ENCODE measurements around the gene ANGPTL2.

ANGPTL2 gene

DNA sequence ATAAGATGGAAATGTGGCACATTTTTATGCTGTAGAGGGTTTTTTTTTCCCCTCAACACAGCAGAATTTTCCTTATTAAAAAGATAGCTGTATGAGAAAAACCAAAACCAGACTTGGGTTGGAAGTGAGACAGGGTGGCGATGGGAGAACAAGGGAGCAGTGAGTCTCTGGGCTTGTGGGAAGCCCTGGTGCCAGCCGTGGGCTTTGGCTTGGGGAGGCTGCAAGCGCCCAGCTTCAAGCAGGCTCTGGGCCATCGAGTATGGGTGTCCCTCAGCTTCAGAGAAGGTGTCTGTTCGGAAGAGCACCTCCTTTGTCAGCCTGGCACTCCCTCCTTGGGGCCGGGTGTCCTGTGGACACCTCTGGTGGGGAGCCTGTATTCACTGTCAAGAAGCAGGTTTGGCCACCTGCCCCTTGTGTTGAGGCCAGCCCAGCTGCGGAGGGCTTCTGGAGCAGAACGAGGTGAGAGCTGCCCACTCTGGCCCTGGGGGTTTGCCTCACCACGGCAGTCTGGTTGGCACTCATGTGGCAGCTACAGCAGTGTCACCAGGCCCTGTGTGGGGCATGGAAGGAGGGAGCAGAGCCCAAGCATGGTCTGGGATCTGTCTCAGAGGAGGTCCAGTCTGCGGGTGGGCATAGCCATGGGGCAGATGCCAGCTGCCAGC, 37.6 kb upstream of the ANGPTL2 start:
- no peaks in the 10 kb centered on the region for H3K9me3 ChIP-seq
- peaks cover 16% of the 10 kb centered on the region for H3K27me3 ChIP-seq
- no peaks in the 10 kb centered on the region for H3K4me1 ChIP-seq (ENCODE audit: control insufficient read depth in 1 of 2, insufficient read depth in 1 of 2, low read depth in 1 of 2, low read length in 1 of 2)
- H3K27ac ChIP-seq, result no peak overlapping the region
- no peaks in the 10 kb centered on the region for H3K36me3 ChIP-seq
- TF ChIP-seq, protein P1, sequence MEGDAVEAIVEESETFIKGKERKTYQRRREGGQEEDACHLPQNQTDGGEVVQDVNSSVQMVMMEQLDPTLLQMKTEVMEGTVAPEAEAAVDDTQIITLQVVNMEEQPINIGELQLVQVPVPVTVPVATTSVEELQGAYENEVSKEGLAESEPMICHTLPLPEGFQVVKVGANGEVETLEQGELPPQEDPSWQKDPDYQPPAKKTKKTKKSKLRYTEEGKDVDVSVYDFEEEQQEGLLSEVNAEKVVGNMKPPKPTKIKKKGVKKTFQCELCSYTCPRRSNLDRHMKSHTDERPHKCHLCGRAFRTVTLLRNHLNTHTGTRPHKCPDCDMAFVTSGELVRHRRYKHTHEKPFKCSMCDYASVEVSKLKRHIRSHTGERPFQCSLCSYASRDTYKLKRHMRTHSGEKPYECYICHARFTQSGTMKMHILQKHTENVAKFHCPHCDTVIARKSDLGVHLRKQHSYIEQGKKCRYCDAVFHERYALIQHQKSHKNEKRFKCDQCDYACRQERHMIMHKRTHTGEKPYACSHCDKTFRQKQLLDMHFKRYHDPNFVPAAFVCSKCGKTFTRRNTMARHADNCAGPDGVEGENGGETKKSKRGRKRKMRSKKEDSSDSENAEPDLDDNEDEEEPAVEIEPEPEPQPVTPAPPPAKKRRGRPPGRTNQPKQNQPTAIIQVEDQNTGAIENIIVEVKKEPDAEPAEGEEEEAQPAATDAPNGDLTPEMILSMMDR (IDR thresholded peaks at IDR 0.05), result no peak
- no peak overlapping the region for H3K4me3 ChIP-seq (ENCODE audit: low read depth in 1 of 2, low read length in 1 of 2)

DNA sequence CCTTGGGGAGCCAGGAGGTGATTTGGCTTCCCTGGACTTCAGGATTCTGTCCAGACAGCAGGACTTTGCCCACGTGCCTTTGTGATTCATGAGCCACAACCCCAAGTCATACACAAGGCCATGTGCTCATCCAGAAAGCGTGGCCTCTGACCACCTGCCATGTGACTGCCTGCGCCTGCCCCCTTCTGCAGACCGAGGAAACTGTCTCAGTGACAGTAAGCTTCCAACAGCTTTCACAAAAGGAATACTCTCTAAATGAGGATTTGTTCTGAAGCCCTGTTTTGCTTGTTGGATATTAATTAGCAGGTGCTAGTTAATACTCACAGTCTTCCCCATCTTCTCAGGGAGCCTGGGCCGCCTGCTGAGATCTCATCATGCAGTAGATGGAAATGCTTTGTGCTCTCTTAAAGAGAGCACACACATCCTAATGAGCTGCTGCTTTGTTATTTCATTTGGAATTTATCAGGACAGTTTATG, 36.9 kb upstream of the ANGPTL2 start:
- TF ChIP-seq, protein P1 (IDR thresholded peaks at IDR 0.05), result no peak
- H3K27me3 ChIP-seq, result peaks cover 22% of the 10 kb centered on the region
- no peaks in the 10 kb centered on the region for H3K4me1 ChIP-seq (ENCODE audit: control insufficient read depth in 1 of 2, insufficient read depth in 1 of 2, low read depth in 1 of 2, low read length in 1 of 2)
- H3K9me3 ChIP-seq, result no peaks in the 10 kb centered on the region
- no peaks in the 10 kb centered on the region for H3K36me3 ChIP-seq
- H3K27ac ChIP-seq, result no peak overlapping the region
- no peak overlapping the region for H3K4me3 ChIP-seq (ENCODE audit: low read depth in 1 of 2, low read length in 1 of 2)

DNA sequence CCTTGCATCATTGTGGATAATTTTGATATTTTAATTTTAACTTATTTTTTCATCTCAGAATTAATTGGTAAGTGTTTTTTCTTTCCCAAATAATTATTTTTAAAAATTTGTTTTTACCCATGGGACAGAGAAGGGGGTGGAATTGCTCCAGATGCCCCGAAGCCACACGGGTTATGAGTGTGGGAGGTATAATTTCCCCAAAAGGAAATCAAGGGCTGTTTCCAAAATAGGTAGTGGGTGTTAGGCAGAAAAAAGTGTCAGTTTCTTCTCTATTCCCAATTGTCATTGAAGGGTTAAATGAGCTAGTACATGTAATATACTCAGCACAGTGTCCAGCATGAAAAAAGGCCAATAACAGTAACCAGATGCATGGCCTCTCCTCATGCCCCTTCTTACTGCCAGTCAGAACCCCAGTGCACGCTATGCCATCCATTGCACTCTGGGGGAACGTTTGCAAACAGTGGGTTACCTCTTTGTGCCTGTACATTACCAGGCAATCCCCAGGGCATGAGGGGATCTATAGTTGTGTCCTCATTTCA, 36.4 kb upstream of the ANGPTL2 start:
- Histone ChIP-seq H3K9me3 (no peaks in the 10 kb centered on the region), H3K27ac (no peak overlapping the region), H3K27me3 (peaks cover 22% of the 10 kb centered on the region), H3K36me3 (no peaks in the 10 kb centered on the region), H3K4me1 (ENCODE audit: control insufficient read depth in 1 of 2, insufficient read depth in 1 of 2, low read depth in 1 of 2, low read length in 1 of 2) (no peaks in the 10 kb centered on the region), H3K4me3 (ENCODE audit: low read depth in 1 of 2, low read length in 1 of 2) (no peak overlapping the region)
- TF ChIP-seq, protein P1 (IDR thresholded peaks at IDR 0.05), result no peak

DNA sequence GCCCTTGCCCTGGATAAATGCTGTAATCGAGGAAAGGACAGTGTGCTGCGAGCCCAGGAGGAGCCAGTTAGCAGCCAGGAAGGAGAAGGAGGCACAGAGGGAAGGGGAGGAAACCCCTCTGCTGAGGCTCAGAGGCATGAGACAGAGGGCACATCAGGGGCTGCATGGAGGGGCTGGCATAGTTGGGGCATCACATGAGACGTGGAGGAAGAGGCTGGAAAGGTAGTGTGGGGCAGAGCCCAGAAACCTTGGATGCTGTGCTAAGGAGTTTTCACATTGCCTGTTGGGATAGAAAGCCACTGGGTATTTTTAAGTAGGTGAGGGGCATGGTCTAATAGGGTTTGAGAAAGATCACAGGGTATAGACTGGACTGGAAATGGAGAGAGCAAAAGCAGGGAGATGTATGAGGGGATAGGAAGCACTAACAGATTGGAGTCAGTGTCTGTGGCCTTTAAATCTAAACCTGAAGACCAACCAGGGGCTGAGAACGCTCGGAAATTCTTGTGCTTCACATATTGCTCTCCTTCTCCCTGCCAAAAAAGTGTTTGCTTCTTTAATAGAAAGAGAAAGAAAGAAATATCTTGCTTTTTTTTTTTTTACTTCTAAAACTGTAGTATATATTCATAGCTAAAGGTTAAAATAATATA, 33.0 kb upstream of the ANGPTL2 start:
- no peak overlapping the region for H3K4me3 ChIP-seq (ENCODE audit: low read depth in 1 of 2, low read length in 1 of 2)
- H3K27ac ChIP-seq, result no peak overlapping the region

DNA sequence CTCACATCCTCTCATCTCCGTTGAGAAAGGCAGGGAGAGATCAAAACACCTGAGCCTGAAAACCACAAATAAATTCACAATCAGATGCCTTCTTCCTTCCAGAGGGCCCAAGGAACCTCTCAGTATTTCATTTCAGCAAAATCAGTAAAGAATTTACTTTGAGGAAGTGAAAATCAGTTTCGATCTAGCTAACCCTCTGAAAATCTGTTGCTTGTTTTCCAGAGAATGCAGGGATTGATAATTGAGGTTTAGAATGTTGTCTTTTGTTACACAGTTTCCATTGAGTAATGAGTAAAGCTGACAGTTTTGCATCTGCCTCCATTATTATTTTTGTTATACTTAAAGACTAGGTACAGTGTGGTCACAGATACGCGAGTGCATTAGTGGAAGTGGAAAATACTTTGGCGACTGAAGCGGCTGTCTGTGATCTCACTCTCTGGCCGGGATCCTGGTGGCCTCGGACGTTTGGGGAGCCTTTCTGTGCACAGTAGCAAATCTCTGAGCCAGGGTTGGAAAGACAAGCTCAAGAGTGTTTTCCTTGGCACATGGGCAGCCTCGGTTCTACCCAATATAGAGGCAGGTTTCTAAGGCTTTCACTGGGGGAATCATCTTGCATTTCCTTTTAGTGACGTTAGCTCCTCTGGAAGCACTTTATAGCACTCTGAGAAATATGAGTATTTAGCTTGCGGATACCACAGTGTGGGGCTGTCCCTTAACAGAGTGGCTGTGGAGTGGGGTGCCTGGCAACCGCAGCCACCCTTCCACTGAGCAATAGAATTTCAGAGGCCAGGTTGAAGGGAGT, 32.2 kb upstream of the ANGPTL2 start:
- H3K27ac ChIP-seq, result no peak overlapping the region
- no peak overlapping the region for H3K4me3 ChIP-seq (ENCODE audit: low read depth in 1 of 2, low read length in 1 of 2)
- H3K27me3 ChIP-seq, result peaks cover 30% of the 10 kb centered on the region
- H3K36me3 ChIP-seq, result no peaks in the 10 kb centered on the region
- TF ChIP-seq, protein P1 (IDR thresholded peaks at IDR 0.05), result no peak
- no peaks in the 10 kb centered on the region for H3K9me3 ChIP-seq
- no peaks in the 10 kb centered on the region for H3K4me1 ChIP-seq (ENCODE audit: control insufficient read depth in 1 of 2, insufficient read depth in 1 of 2, low read depth in 1 of 2, low read length in 1 of 2)

More for the DNA sequence above, 33.0 kb upstream of the ANGPTL2 start:
- H3K27me3 ChIP-seq, result peaks cover 30% of the 10 kb centered on the region
- TF ChIP-seq, protein P1 (IDR thresholded peaks at IDR 0.05), result no peak
- H3K9me3 ChIP-seq, result no peaks in the 10 kb centered on the region
- H3K4me1 ChIP-seq (ENCODE audit: control insufficient read depth in 1 of 2, insufficient read depth in 1 of 2, low read depth in 1 of 2, low read length in 1 of 2), result no peaks in the 10 kb centered on the region
- H3K36me3 ChIP-seq, result no peaks in the 10 kb centered on the region
